Measurements from ENCODE around the gene SH2D4B.

GRCh38 chr10:80504158-80504811 is 33.4 kb upstream of the SH2D4B start:
- TF ChIP-seq CTCF (IDR thresholded peaks at IDR 0.05 in 2 of 3, conservative IDR thresholded peaks at IDR 0.05 in 1 of 3; ENCODE audit: control insufficient read depth in 2 of 3, extremely low read depth in 1 of 3, insufficient read depth in 1 of 3, low read depth in 3 of 3, low read length in 3 of 3): no peak
- no peak for TF ChIP-seq PBX3 (IDR thresholded peaks at IDR 0.05; ENCODE audit: insufficient replicate concordance, low read depth, low read length)
- TF ChIP-seq EZH2 (IDR thresholded peaks at IDR 0.05; ENCODE audit: borderline replicate concordance, control insufficient read depth, low read depth, low read length): no peak
- no peak for TF ChIP-seq RAD21 (IDR thresholded peaks at IDR 0.05; ENCODE audit: insufficient read depth, low read depth, low read length)
- TF ChIP-seq TARDBP (IDR thresholded peaks at IDR 0.05; ENCODE audit: borderline replicate concordance): no peak
- no peak for TF ChIP-seq POLR2A (IDR thresholded peaks at IDR 0.05; ENCODE audit: low read depth, low read length)
- no peak for TF ChIP-seq FOS (IDR thresholded peaks at IDR 0.05; ENCODE audit: borderline replicate concordance, extremely low read depth, insufficient read length)
- TF ChIP-seq RBBP5 (conservative IDR thresholded peaks at IDR 0.05): no peak
